Breast epithelium (tissue), 3 donors: Measurements from ENCODE around the gene H3-3A.

ENCODE experiments used
- POLR2A ChIP-seq: fragments of 450-650 bp; IDR thresholded peaks from one replicate; pipeline ENCODE4 v1.6.1; 2016; ENCODE audit warnings: antibody characterized with exemption, mild to moderate bottlenecking, moderate library complexity
- POLR2AphosphoS5 ChIP-seq, 3 donors: sonication (generic); formaldehyde crosslinking; IDR thresholded peaks; one replicate each; pipeline ENCODE4 v1.6.1; 2017; ENCODE audit warnings: antibody characterized with exemption in 3 of 3
- TF ChIP-seq, protein P1 (sequence below), 3 donors: fragments of 450-650 bp; IDR thresholded peaks; one replicate each; pipeline ENCODE4 v1.5.1; 2016 to 2017; ENCODE audit warnings: antibody characterized with exemption in 3 of 3, mild to moderate bottlenecking in 3 of 3, moderate library complexity in 3 of 3

DNA sequence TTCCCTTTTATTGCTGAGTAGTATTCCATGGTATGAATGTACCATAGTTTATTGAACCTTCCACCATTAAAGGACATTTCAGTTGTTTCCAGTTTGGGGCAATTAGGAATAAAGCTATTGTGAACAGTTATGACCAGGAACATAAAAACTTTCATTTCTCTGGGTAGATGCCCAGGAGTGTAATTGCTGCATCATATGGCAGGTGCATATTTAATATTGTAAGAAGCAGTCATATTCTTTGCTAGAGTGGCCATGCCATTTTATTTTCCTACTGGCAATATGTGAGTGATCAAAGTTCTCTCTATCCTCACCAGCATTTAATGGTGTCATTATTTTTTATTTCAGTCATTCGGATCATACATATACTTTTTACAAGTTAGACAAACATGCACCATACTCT lies 23.9 kb upstream of the H3-3A start:
- TF ChIP-seq, protein P1, sequence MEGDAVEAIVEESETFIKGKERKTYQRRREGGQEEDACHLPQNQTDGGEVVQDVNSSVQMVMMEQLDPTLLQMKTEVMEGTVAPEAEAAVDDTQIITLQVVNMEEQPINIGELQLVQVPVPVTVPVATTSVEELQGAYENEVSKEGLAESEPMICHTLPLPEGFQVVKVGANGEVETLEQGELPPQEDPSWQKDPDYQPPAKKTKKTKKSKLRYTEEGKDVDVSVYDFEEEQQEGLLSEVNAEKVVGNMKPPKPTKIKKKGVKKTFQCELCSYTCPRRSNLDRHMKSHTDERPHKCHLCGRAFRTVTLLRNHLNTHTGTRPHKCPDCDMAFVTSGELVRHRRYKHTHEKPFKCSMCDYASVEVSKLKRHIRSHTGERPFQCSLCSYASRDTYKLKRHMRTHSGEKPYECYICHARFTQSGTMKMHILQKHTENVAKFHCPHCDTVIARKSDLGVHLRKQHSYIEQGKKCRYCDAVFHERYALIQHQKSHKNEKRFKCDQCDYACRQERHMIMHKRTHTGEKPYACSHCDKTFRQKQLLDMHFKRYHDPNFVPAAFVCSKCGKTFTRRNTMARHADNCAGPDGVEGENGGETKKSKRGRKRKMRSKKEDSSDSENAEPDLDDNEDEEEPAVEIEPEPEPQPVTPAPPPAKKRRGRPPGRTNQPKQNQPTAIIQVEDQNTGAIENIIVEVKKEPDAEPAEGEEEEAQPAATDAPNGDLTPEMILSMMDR (IDR thresholded peaks at IDR 0.05), result no peak
- TF ChIP-seq POLR2AphosphoS5 (IDR thresholded peaks at IDR 0.05) (no peak), POLR2A (no peak)
